GM10847 (cell line): ENCODE data around the gene RHO.

ENCODE experiments used
- POLR2A ChIP-seq: IDR thresholded peaks from 2 replicates; pipeline ENCODE4 v1.6.1; 2011; ENCODE audit not compliant: insufficient read length; ENCODE audit errors: extremely low read depth

RHO gene

GRCh38 chr3:129555153-129555550 is 26.7 kb downstream of the RHO start:
- no peak for TF ChIP-seq POLR2A

- no peak for TF ChIP-seq POLR2A
Measured at GRCh38 chr3:129555616-129556357, 27.3 kb downstream of the RHO start.

GRCh38 chr3:129556358-129556695 is 27.9 kb downstream of the RHO start:
- TF ChIP-seq POLR2A, result no peak

GRCh38 chr3:129556890-129557547 is 28.6 kb downstream of the RHO start:
- TF ChIP-seq POLR2A, result no peak

- no peak for TF ChIP-seq POLR2A
Measured at GRCh38 chr3:129557548-129557894, 29.1 kb downstream of the RHO start.

- TF ChIP-seq POLR2A, result no peak
Measured at GRCh38 chr3:129558081-129558771, 29.8 kb downstream of the RHO start.

- TF ChIP-seq POLR2A, result no peak
Measured at GRCh38 chr3:129558772-129559564, 30.5 kb downstream of the RHO start.

- TF ChIP-seq POLR2A, result no peak
Measured at GRCh38 chr3:129559565-129560079, 31.2 kb downstream of the RHO start.

DNA sequence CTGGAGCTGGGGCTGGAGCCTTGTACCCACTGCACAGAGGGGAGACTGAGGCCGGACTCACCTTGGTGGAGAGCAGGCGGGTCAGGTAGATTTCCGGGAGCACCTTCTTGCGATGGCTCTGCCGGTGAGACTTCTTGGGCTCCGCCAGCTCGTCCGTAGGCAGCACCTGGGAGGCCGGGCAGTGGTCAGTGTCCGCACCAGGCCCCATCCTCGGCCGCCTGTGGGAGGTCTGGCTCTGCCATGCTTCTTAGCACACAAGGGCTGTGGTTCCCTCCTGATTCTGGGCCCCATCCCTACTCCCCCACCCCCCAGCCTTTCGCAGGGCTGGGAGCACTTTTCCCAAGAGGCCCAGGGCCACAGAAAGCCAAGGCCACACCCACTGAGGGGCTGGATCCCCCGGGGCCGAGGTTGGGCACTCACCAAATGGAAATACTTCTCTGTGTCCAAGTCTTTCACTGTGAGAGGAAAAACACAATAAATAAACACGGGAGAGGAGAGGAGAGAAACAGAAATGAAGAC is 31.9 kb downstream of the RHO start:
- no peak for TF ChIP-seq POLR2A

- TF ChIP-seq POLR2A, result no peak
Measured at GRCh38 chr3:129560911-129561594, 32.6 kb downstream of the RHO start.

DNA sequence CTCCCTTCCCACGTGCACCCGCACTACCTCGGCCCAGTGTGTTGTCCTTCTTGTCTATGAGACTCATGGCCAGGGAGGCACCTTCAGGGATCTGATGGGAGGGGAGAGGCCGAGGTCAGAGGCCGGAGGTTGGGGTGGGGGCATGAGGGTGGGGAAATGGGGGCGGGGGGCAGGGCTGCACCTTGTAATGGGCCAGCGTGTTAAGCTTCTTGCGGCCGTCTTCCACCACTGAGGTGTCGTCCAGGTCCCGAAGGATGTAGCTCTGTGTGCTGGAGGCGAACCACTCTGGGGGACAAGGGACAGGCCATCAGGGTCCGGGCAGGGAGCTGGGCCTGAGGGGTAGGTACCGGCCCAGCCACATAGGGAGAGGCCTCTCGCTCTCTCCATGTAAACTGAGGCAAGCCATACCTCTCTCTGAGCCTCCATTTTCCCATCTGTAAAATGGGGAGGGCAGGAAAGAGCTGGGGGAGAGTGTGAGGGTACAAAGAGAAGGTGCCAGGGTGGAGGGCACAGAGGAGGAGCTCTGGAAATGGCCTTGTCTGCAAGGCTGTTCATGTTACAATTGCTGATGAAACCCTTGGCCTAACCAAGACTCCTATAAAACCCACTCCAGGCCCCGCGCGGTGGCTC is 33.3 kb downstream of the RHO start:
- TF ChIP-seq POLR2A, result no peak

DNA sequence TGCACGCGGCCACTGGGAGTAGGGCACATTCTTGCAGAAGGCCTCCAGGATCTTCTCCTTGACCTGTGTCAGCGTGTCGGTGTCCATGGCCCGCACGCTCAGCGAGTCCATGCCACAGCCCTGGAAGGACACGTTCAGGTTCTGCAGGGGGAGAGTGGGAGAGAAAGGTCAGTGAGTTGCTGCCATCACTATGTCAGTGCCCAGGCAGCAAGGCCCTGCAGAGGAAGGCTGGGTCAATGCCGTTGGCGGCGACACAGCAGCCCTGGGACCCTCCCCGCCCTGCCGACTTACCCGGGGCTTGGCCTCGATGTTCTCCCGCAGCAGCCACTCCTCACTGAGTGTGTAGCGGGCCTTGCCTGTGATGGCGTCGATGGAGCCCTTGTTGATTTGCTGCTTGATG is 34.4 kb downstream of the RHO start:
- no peak for TF ChIP-seq POLR2A

DNA sequence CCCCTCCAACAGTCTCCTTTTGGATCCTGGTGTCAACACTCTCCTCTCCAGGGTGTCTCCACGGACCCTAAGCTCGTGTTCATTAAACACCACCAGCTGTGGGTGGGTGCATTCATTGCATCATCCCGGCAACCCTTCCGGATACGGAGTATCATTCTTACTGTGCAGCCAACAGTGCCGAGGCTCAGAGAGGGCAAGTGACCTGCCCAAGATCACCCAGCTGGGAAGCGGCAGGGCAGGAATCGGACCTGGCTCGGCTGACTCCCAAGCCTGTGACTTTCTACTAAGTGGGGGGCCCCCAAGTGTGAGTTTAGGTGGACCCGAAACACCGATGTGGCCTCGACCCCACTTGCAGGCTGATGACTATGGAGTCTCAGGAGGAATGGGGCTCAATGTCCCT is 34.9 kb downstream of the RHO start:
- no peak for TF ChIP-seq POLR2A

GRCh38 chr3:129563850-129564535 is 35.6 kb downstream of the RHO start:
- TF ChIP-seq POLR2A, result no peak
